ENCODE data around the gene OAS2. TPM values are rescaled to one million over a fixed set of nuclear protein-coding genes. Genes with fewer than 3 reads are reported as not detected.

OAS2 gene
- total RNA-seq, 3 donors from 2014 or later (not counting 1 experiment from before 2014, with no cell fraction given): 29.0 to 56.3 (median 48.2) TPM

DNA sequence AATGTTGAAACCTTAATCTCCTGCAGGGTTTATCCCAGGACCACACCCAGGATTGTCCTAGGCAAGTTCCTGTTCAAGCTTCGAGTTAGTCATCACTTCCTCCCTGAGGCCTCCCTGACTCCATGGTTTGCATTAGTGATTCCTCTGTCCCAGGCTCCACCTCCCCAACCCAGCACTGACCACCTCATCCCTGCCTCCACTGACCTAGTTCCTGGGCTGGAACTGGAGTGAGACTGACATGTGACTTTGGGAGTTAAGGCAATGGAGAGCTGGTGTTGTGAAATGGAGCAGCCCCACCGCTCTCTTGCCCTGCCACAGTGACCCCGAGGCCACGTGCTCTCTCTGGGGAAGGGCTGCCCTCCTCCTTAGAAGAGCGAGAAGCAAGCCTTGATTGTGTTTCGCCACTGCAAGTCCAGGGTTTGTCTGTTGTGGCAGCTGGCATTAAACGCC lies 62.4 kb downstream of the OAS2 start:
- TF ChIP-seq CTCF (IDR thresholded peaks at IDR 0.05): no peak
- H3K4me3 Mint-ChIP-seq: no peak overlapping the region
- ATAC-seq (peak in 1 of 3 donors; percentile 19), DNase-seq (no peak)
- Histone ChIP-seq H3K4me3 (ENCODE audit: low read length) (no peak overlapping the region), H3K36me3 (ENCODE audit: control insufficient read depth, insufficient read depth, low read length) (no peaks in the 10 kb centered on the region), H3K27me3 (ENCODE audit: control insufficient read depth, insufficient read depth, low read length) (no peaks in the 10 kb centered on the region), H3K9me3 (ENCODE audit: control insufficient read depth, insufficient read depth, low read length) (no peaks in the 10 kb centered on the region), H3K4me1 (ENCODE audit: control insufficient read depth, insufficient read depth, low read length) (no peaks in the 10 kb centered on the region), H3K27ac (ENCODE audit: low read length) (no peak overlapping the region)
- H3K4me1 Mint-ChIP-seq: no peaks in the 10 kb centered on the region
- H3K9me3 Mint-ChIP-seq: no peaks in the 10 kb centered on the region
- intact Hi-C loops (cut with micrococcal nuclease): no loop called here
- no peak overlapping the region for H3K27ac Mint-ChIP-seq
- 72% methylated on average over 7 of the region's 7 CpGs for WGBS (ENCODE audit: insufficient coverage)
- no peaks in the 10 kb centered on the region for H3K36me3 Mint-ChIP-seq
- peaks cover 7 to 22% of the 10 kb centered on the region in 2 donors for H3K27me3 Mint-ChIP-seq (ENCODE audit: low read depth in 2 of 2)

- Mint-ChIP-seq H3K9me3 (no peaks in the 10 kb centered on the region), H3K4me3 (no peak overlapping the region), H3K27ac (no peak overlapping the region), H3K27me3 (ENCODE audit: low read depth in 2 of 2) (peaks cover 8 to 22% of the 10 kb centered on the region in 2 donors), H3K36me3 (no peaks in the 10 kb centered on the region), H3K4me1 (no peaks in the 10 kb centered on the region)
- Histone ChIP-seq H3K9me3 (ENCODE audit: control insufficient read depth, insufficient read depth, low read length) (no peaks in the 10 kb centered on the region), H3K27me3 (ENCODE audit: control insufficient read depth, insufficient read depth, low read length) (no peaks in the 10 kb centered on the region), H3K4me3 (ENCODE audit: low read length) (no peak overlapping the region), H3K27ac (ENCODE audit: low read length) (no peak overlapping the region), H3K36me3 (ENCODE audit: control insufficient read depth, insufficient read depth, low read length) (no peaks in the 10 kb centered on the region), H3K4me1 (ENCODE audit: control insufficient read depth, insufficient read depth, low read length) (no peaks in the 10 kb centered on the region)
- DNase-seq (no peak), ATAC-seq (no peak)
- no peak for TF ChIP-seq CTCF (IDR thresholded peaks at IDR 0.05)
- intact Hi-C loops (cut with micrococcal nuclease): no loop called here
- 99% methylated on average over 6 of the region's 7 CpGs for WGBS (ENCODE audit: insufficient coverage)
Measured at GRCh38 chr12:113041560-113041959, 63.2 kb downstream of the OAS2 start.

- Histone ChIP-seq H3K27ac (ENCODE audit: low read length) (no peak overlapping the region), H3K9me3 (ENCODE audit: control insufficient read depth, insufficient read depth, low read length) (no peaks in the 10 kb centered on the region), H3K4me1 (ENCODE audit: control insufficient read depth, insufficient read depth, low read length) (no peaks in the 10 kb centered on the region), H3K27me3 (ENCODE audit: control insufficient read depth, insufficient read depth, low read length) (no peaks in the 10 kb centered on the region), H3K36me3 (ENCODE audit: control insufficient read depth, insufficient read depth, low read length) (no peaks in the 10 kb centered on the region), H3K4me3 (ENCODE audit: low read length) (no peak overlapping the region)
- intact Hi-C loops (cut with micrococcal nuclease): no loop called here
- TF ChIP-seq CTCF (IDR thresholded peaks at IDR 0.05): no peak
- 78% methylated on average over 8 of the region's 8 CpGs for WGBS (ENCODE audit: insufficient coverage)
- H3K36me3 Mint-ChIP-seq: no peaks in the 10 kb centered on the region
- no peaks in the 10 kb centered on the region for H3K4me1 Mint-ChIP-seq
- no peak overlapping the region for H3K27ac Mint-ChIP-seq
- ATAC-seq (no peak), DNase-seq (no peak)
- H3K27me3 Mint-ChIP-seq (ENCODE audit: low read depth in 2 of 2): peaks cover 14 to 22% of the 10 kb centered on the region in 2 donors
- H3K9me3 Mint-ChIP-seq: no peaks in the 10 kb centered on the region
- no peak overlapping the region for H3K4me3 Mint-ChIP-seq
Measured at GRCh38 chr12:113043240-113043639, 64.9 kb downstream of the OAS2 start.

DNA sequence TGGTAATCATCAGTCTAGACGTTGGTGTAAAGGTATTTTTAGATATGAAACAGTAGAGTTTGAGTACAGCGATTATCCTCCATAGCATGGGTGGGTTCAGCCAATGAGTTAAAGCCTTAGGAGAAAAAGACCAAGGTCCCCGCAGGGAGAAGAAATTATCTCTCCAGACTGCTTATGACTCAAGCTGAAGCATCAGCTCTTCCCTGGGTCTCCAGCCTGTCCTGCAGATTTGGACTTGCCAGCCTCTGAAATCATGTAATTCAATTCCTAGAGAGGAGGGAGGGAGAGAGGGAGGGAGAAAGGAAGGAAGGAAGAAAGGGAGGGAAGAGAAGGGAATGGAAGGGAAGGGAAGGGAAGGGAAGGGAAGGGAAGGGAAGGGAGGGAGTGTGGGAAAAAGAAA lies 66.2 kb downstream of the OAS2 start:
- intact Hi-C loops (cut with micrococcal nuclease): no loop called here
- H3K27me3 Mint-ChIP-seq (ENCODE audit: low read depth in 2 of 2): peaks cover 14 to 22% of the 10 kb centered on the region in 2 donors
- no peak overlapping the region for H3K4me3 ChIP-seq (ENCODE audit: low read length)
- H3K9me3 ChIP-seq (ENCODE audit: control insufficient read depth, insufficient read depth, low read length): no peaks in the 10 kb centered on the region
- no peak for TF ChIP-seq CTCF (IDR thresholded peaks at IDR 0.05)
- ATAC-seq: no peak
- H3K27ac ChIP-seq (ENCODE audit: low read length): no peak overlapping the region
- no peaks in the 10 kb centered on the region for H3K36me3 ChIP-seq (ENCODE audit: control insufficient read depth, insufficient read depth, low read length)
- 71% methylated on average over 3 of the region's 3 CpGs for WGBS (ENCODE audit: insufficient coverage)
- H3K36me3 Mint-ChIP-seq: no peaks in the 10 kb centered on the region
- no peak for DNase-seq
- no peaks in the 10 kb centered on the region for H3K27me3 ChIP-seq (ENCODE audit: control insufficient read depth, insufficient read depth, low read length)
- H3K9me3 Mint-ChIP-seq: no peaks in the 10 kb centered on the region
- no peak overlapping the region for H3K4me3 Mint-ChIP-seq
- no peak overlapping the region for H3K27ac Mint-ChIP-seq
- H3K4me1 Mint-ChIP-seq: peaks cover 0 to 6% of the 10 kb centered on the region in 2 donors
- peaks cover 9% of the 10 kb centered on the region for H3K4me1 ChIP-seq (ENCODE audit: control insufficient read depth, insufficient read depth, low read length)
